NCI-H1436 treated with DMSO at 0.1 percent for 48 hours (cell line): Measurements from ENCODE around the gene PCDHB16.
"Not testable (repeated sequence)": the region's sequence is repeated elsewhere in the genome, so short reads cannot be mapped to it uniquely, and the experiment has no call there.

ENCODE experiments used
- DNase-seq: peaks from one replicate; lab custom pipeline; 2025; lab: John Stamatoyannopoulos, UW

The PCDHB16 gene

GRCh38 chr5:141184117-141184855 is 2.1 kb downstream of the PCDHB16 start:
- not testable (repeated sequence) for DNase-seq

GRCh38 chr5:141186897-141187512 is 4.8 kb downstream of the PCDHB16 start, which contains the start of gene PCDHB9:
Gene PCDHB9, plus strand, starts transcription at chr5:141187161. Its CDS starts 158 bp downstream, at chr5:141187319.
- no peak for DNase-seq

- DNase-seq = not testable (repeated sequence)
These were observed 6.5 kb downstream of the PCDHB16 start for GRCh38 chr5:141188682-141189081.

DNA sequence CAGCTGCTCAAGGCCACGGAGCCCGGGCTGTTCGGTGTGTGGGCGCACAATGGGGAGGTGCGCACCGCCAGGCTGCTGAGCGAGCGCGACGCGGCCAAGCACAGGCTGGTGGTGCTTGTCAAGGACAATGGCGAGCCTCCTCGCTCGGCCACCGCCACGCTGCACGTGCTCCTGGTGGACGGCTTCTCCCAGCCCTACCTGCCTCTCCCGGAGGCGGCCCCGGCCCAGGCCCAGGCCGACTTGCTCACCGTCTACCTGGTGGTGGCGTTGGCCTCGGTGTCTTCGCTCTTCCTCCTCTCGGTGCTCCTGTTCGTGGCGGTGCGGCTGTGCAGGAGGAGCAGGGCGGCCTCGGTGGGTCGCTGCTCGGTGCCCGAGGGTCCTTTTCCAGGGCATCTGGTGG is 6.9 kb downstream of the PCDHB16 start:
- not testable (repeated sequence) for DNase-seq

- DNase-seq = no peak
These were observed 10.0 kb downstream of the PCDHB16 start, which contains the start of gene PCDHB10 for GRCh38 chr5:141192110-141192725. Gene PCDHB10, plus strand, starts transcription at chr5:141192353. Its CDS starts 200 bp downstream, at chr5:141192553.

- not testable (repeated sequence) for DNase-seq
These were observed 12.1 kb downstream of the PCDHB16 start for GRCh38 chr5:141194332-141194731.

DNA sequence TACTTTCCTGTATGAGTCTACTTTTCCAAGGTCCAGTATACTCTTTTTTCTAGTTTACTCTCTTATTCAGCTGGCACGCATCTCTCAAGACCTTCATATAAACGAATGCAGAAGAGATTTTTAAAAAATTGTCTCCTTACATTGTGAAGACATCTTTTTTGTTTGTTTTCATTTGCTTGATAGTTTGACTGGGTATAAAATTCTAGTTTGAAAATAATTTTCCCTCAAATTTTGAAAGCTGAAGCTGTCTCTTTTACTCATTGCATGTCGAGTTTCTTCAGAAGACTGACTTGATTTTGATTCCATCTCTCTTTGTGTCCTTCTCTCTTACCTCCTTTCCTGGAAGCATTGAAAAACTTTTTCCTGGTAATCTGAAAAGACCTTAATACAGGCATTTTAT is 14.2 kb downstream of the PCDHB16 start:
- DNase-seq = no peak

- DNase-seq = no peak
These were observed 17.4 kb downstream of the PCDHB16 start, which contains the start of gene PCDHB11 for GRCh38 chr5:141199359-141200235. Gene PCDHB11, plus strand, starts transcription at chr5:141199627. Its CDS starts 148 bp downstream, at chr5:141199775.

DNA sequence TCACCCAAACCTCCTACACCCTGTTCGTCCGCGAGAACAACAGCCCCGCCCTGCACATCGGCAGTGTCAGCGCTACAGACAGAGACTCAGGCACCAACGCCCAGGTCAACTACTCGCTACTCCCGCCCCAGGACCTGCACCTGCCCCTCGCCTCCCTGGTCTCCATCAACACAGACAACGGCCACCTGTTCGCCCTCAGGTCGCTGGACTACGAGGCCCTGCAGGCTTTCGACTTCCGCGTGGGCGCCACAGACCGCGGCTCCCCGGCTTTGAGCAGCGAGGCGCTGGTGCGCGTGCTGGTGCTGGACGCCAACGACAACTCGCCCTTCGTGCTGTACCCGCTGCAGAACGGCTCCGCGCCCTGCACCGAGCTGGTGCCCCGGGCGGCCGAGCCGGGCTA is 18.9 kb downstream of the PCDHB16 start:
- DNase-seq = not testable (repeated sequence)

DNA sequence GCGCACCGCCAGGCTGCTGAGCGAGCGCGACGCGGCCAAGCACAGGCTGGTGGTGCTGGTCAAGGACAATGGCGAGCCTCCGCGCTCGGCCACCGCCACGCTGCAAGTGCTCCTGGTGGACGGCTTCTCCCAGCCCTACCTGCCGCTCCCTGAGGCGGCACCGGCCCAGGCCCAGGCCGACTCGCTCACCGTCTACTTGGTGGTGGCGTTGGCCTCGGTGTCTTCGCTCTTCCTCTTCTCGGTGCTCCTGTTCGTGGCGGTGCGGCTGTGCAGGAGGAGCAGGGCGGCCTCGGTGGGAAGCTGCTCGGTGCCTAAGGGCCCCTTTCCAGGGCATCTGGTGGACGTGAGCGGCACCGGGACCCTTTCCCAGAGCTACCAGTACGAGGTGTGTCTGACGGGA is 19.5 kb downstream of the PCDHB16 start:
- not testable (repeated sequence) for DNase-seq

DNA sequence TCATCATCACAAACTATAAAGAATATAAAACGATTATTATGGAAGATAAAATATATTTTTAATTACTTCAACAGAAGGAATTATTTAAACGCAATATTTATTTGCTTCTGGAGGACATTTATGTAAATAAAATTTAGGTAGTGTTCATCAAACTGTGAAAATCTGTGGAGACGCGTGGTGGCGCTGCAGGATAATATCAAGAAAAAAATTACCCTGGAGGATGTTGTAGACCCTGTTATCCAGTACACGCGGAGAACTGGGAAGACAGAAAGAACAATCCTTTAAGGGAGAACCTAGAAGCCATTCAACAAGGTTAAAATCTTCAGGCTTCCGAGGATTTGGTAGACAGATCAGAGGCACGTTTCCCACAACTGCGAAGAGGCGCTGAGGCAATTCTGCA is 26.3 kb downstream of the PCDHB16 start, which contains the start of gene PCDHB12:
TSS of gene PCDHB12 (plus strand) at position 242 of the 400 bp plus-strand sequence. CDS start 189 bp downstream, outside the sequence.
- no peak for DNase-seq

DNA sequence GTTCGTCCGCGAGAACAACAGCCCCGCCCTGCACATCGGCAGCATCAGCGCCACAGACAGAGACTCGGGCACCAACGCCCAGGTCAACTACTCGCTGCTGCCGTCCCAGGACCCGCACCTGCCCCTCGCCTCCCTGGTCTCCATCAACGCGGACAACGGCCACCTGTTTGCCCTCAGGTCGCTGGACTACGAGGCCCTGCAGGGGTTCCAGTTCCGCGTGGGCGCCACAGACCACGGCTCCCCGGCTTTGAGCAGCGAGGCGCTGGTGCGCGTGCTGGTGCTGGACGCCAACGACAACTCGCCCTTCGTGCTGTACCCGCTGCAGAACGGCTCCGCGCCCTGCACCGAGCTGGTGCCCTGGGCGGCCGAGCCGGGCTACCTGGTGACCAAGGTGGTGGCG is 28.1 kb downstream of the PCDHB16 start:
- DNase-seq = not testable (repeated sequence)

DNA sequence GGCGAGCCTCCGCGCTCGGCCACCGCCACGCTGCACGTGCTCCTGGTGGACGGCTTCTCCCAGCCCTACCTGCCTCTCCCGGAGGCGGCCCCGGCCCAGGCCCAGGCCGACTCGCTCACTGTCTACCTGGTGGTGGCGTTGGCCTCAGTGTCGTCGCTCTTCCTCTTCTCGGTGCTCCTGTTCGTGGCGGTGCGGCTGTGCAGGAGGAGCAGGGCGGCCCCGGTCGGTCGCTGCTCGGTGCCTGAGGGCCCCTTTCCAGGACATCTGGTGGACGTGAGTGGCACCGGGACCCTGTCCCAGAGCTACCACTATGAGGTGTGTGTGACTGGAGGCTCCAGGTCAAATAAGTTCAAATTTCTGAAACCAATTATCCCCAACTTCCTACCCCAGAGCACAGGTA is 28.7 kb downstream of the PCDHB16 start:
- DNase-seq = not testable (repeated sequence)

- not testable (repeated sequence) for DNase-seq
These were observed 31.6 kb downstream of the PCDHB16 start, which contains the start of gene PCDHB13 for GRCh38 chr5:141213656-141214339. Gene PCDHB13, plus strand, starts transcription at chr5:141213919. Its CDS starts 205 bp downstream, at chr5:141214124.

- DNase-seq = not testable (repeated sequence)
These were observed 32.4 kb downstream of the PCDHB16 start for GRCh38 chr5:141214583-141214982.

GRCh38 chr5:141215504-141215903 is 33.3 kb downstream of the PCDHB16 start:
- not testable (repeated sequence) for DNase-seq

DNA sequence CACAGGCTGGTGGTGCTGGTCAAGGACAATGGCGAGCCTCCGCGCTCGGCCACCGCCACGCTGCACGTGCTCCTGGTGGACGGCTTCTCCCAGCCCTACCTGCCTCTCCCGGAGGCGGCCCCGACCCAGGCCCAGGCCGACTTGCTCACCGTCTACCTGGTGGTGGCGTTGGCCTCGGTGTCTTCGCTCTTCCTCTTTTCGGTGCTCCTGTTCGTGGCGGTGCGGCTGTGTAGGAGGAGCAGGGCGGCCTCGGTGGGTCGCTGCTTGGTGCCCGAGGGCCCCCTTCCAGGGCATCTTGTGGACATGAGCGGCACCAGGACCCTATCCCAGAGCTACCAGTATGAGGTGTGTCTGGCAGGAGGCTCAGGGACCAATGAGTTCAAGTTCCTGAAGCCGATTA is 33.8 kb downstream of the PCDHB16 start:
- not testable (repeated sequence) for DNase-seq

- DNase-seq = no peak
These were observed 41.1 kb downstream of the PCDHB16 start, which contains the start of gene PCDHB14 for GRCh38 chr5:141223112-141223783. Gene PCDHB14, plus strand, starts transcription at chr5:141223343. Its CDS starts 163 bp downstream, at chr5:141223506.

DNA sequence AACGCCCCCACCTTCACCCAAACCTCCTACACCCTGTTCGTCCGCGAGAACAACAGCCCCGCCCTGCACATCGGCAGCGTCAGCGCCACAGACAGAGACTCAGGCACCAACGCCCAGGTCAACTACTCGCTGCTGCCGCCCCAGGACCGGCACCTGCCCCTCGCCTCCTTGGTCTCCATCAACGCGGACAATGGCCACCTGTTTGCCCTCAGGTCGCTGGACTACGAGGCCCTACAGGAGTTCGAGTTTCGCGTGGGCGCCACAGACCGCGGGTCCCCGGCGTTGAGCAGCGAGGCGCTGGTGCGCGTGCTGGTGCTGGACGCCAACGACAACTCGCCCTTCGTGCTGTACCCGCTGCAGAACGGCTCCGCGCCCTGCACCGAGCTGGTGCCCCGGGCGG is 42.7 kb downstream of the PCDHB16 start:
- DNase-seq = not testable (repeated sequence)

DNA sequence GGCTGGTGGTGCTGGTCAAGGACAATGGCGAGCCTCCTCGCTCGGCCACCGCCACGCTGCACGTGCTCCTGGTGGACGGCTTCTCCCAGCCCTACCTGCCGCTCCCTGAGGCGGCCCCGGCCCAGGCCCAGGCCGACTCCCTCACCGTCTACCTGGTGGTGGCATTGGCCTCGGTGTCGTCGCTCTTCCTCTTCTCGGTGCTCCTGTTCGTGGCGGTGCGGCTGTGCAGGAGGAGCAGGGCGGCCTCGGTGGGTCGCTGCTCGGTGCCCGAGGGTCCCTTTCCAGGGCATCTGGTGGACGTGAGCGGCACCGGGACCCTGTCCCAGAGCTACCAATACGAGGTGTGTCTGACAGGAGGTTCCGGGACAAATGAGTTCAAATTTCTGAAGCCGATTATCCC is 43.2 kb downstream of the PCDHB16 start:
- not testable (repeated sequence) for DNase-seq
